IPS-NIHi11 (cell line): ENCODE results near the gene LRRC75A.
"Not testable (repeated sequence)": the region's sequence is repeated elsewhere in the genome, so short reads cannot be mapped to it uniquely, and the experiment has no call there.

ENCODE experiments used
- DNase-seq: peaks from one replicate; pipeline ENCODE4 v3.0.0; 2012; ENCODE audit warnings: mixed read lengths, low spot score

Gene LRRC75A

GRCh38 chr17:16449121-16449570 is 42.8 kb downstream of the LRRC75A start:
- DNase-seq, result no peak

- no peak for DNase-seq
These were observed 43.5 kb downstream of the LRRC75A start for GRCh38 chr17:16448490-16448889.

DNA sequence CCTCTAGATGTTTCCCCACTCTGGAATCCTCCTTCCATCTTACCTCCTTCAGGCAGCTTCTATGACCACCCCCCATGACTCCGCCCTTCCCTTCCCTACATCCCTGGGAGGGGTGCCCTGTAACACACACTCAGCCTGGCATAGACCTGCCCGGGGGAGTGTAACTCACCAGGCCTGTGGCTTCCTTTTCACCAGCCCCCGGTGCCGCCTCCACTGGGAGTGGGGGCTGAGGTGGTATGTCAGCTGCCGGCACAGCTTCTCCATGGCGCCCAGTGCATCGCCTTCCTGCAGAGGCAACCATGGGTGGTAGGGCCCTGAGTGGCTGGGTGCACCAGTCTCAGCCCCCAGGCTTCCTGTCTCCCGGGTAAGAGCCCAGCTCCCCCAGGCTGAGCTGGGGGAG is 44.3 kb downstream of the LRRC75A start:
- DNase-seq, result no peak

DNA sequence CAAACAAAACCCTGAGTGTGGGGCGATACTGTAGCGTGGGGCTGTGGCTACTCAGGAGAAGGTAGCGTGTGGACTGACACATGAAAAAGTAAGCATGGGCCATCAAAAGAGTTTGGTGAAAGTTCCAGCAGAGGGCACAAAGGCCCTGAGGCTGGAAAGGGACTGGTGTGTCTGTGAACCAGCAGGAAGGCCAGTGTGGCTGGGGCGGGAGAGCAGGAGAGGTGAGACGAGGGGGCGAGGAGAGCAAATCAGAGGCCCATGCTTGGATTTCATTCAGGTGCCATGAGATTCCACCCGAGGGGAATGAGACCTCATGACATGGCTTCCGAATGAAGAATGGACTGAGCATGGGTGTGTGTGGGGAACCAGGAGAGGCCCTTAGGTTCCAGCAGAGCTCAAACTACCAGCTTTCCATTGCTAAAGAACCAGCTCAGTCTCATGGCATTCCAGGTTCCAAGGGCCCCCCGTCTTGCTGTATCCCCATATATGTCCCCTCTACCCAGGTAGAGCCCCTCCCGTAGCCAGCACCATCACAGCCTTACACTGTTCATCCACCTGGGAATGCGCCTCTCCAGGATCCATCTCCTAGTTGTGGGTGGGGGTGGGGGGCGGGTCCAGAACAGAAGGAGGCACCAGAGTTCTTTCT is 45.5 kb downstream of the LRRC75A start:
- DNase-seq, result peak; percentile 40

DNA sequence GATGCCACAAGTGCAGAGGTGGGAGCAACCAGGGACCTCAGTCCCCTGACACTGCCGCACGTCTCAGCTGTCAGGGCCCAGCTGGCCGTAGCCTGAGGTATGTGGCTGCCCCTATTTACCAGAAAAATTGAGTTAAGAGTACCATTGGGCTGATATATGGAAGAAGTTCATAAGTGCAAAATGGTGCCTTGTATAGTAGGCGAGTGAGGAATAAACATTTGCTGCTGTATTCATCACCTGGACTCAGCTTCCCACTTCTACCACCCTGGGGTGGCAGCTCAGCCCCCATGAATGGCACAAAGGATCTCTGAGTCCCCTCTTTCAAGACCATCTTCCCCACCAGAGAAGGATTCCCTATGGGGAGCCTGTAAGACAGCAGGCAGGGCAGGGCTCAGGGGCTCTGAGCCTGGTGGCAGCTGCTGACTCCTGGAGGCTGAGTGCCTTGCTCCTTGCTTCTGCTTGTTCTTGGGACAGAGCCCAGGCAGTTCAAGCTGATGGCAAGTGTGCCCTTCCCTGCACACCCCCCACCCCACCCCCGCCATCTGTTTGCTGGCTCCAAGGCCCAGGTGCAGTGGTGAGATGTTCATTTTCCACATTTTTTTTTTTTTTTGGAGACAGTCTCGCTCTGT is 47.6 kb downstream of the LRRC75A start:
- DNase-seq, result no peak

DNA sequence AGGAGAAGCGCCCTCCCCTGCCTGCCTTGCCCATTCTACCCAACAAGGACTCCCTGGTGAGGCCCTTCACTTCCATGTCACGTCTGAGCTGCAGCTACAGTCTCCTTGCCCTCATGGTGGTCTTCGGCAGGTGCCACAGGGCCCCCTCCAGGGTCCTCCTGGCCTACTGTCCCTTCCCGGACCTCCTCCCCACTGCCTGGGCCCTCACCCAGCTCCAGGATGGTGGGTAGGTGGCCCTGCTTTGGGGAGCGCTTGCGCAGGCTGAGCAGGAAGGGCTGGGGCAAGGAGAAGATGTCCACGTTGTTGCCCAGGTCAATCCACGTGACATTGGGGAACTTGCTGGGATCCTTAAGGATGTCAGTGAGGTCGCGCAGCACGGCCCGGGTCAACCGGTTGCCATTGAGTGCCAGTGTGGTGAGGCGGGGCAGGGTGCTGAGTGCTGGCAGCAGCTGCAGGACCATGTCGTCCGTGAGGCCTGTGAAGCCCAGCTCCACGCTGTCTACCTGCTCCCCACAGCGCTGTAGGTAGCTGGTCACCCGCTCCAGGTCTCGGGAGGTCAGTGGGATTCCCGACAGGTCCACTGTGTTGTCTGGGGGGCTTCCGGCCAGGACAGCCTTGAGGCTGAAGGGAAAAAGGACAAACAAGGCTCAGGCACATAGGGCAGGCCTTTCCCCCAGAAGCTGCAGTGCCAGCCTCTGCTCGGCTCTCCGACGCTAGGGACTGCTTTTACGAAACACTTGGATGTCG is 48.3 kb downstream of the LRRC75A start:
- DNase-seq, result no peak

GRCh38 chr17:16442594-16443510 is 49.1 kb downstream of the LRRC75A start:
- no peak for DNase-seq

DNA sequence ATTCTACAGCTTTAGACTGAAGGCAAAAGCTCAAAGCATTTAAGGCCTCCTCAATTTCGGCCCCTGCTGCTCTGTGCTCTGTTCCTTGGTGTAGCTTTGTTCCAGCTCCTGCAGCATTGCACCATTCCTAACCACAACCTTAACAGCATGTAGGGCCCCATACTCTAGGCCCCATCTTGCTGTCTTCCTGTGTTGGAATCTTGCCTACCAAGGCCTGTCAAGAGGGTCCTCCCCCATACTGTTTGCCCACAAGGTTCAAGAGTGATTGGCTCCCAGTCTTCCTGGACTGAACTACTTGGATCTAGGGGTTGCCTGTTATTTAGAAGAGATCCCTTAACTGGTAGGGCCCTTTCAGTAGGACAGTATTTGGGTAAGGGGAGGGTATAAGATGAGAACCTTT is 49.9 kb downstream of the LRRC75A start:
- no peak for DNase-seq

DNA sequence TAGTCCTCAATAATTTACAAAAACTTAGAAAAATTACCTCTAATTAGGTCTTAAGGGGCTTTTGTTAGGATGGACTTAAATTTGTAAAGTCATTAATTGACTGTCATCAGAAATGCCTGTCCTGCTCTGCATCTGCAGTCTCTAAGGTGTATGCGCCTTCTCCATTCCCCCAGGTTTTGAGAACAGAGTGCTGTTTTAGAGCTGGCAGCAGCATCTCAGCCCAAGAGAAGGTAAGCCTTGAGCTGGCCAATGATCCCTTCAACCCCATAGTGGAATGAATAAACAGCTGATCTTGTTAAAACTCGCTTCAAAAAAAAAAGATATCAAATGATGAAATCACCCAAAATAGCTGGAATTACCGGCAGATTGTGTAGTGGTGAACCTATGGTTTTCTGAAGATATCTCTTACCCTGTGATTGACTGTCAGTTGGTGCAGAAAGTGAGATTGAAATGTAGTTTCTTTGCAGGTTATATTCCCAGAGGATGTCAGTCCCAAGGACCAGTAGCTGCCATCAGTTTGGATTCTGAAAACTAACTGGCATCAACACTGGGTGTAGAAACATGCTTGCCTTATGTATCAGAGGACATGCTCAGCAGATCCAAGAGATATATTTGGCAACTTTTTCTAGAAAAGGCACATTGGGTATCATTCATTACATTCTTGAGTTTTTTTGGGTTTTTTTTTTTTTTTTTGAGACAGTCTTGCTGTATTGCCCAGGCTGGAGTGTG is 50.9 kb downstream of the LRRC75A start:
- DNase-seq, result no peak

DNA sequence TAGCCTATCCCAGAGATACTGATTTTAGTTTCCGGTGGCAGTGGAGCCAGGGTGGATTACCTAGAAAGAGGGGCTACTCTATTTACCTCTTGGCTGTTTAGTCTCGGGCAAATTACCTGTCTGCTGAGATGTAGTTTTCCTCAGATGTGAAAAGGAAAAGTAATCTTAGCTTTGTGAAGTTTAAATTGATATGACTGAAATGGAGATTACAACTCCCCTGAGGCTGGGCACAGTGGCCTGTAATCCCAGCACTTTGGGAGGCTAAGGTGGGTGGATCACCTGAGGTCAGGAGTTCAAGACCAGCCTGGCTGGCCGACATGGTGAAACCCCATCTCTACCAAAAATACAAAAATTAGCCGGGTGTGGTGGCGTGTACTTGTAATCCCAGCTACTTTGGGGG is 51.6 kb downstream of the LRRC75A start:
- not testable (repeated sequence) for DNase-seq

GRCh38 chr17:16439811-16440351 is 52.1 kb downstream of the LRRC75A start:
- no peak for DNase-seq

DNA sequence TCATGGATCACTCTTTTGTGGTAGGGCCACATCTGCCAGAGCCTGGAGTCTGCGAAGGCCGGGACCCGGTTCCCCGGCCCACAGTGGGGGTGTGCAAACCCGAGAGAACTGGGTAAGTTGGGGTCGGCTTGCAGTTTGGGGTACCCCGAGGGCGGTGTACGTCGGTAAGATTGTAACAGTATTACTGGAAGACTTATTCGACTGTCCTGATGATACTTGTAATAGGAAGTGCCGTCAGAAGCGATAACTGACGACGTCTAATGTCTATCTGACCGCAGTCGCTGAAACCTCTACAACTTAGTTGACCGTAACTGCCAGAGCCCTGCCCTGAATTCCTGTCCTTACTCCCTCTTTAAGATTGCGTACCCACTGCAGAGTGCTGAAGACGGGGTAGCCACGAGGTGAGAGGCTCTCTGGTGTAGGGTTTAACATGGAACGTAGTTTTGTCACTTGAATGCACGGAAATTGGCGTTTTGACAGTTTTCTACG is 52.6 kb downstream of the LRRC75A start:
- no peak for DNase-seq

- DNase-seq, result peak; percentile 97
These were observed 53.3 kb downstream of the LRRC75A start for GRCh38 chr17:16438557-16439302.

- DNase-seq, result no peak
These were observed 53.8 kb downstream of the LRRC75A start for GRCh38 chr17:16438173-16438556.

GRCh38 chr17:16437083-16437482 is 54.9 kb downstream of the LRRC75A start:
- DNase-seq, result no peak

GRCh38 chr17:16435925-16436886 is 55.8 kb downstream of the LRRC75A start:
- no peak for DNase-seq

DNA sequence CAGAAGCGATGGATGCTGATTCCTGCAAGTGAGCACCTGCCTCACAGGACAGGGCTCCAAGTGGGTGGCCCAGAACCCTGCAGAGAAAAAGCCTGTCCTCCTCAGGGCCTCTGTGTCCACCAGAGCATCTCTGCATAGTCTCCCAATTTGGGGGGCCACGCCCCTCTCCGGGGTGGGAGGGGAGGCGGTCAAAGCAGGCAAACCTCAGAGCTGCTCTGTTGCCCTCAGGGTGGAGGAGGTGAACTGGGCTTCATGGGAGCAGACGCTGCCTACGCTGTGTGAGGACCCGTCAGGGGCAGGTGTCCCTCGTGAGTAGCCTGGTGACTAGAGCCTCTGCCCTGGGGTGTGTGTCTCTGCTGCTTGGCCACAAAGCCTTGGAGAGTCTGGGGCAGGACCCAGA is 57.3 kb downstream of the LRRC75A start:
- DNase-seq, result no peak

DNA sequence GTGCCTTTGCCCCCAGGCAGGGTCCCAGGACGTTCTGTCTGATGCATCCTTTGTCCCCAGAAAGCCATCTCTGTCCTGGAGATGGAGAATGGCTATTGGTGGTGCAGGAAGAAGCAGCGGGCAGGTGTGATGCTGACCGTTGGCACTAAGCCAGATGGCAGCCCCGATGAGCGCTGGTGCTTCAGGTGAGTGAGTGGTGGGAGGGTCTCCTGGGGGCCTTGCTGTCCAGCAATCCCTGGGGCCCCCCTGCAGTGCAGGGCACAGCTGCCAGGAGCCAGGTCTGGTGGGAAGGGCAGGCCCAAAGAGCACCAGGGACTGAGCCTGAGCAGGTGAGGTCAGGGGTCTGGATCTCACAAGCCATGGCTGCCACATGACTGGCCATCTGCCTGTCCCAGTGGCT is 58.5 kb downstream of the LRRC75A start:
- DNase-seq, result no peak

DNA sequence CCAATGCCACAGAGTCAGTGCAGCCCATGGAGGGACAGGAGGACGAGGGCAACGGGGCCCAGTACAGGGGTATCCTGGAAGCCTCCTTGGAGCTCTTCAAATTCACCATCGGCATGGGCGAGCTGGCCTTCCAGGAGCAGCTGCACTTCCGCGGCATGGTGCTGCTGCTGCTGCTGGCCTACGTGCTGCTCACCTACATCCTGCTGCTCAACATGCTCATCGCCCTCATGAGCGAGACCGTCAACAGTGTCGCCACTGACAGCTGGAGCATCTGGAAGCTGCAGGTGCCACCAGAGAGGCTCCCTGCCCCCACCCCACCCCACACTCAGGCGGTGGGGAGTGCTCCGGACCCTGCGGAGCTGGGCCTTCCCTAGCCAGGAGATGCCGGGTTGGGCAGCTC is 60.0 kb downstream of the LRRC75A start:
- DNase-seq, result no peak
